Uterus (tissue), 2 donors: ENCODE measurements around the gene CST5.

Experiments
- CTCF ChIP-seq, 4 experiments: fragments of 200-600 bp in 2 of 4; fragments of 450-650 bp in 2 of 4; sonication (generic) in 2 of 4; IDR thresholded peaks; one replicate each; pipeline ENCODE4 v1.5.1; 2016 to 2019; ENCODE audit warnings: antibody characterized with exemption in 4 of 4, mild to moderate bottlenecking in 2 of 4, moderate library complexity in 1 of 4
- POLR2A ChIP-seq, 2 donors: fragments of 450-650 bp; IDR thresholded peaks; one replicate each; pipeline ENCODE4 v1.6.1; 2016; ENCODE audit warnings: antibody characterized with exemption in 2 of 2, mild to moderate bottlenecking in 1 of 2, moderate library complexity in 1 of 2

- TF ChIP-seq CTCF (IDR thresholded peaks at IDR 0.05) (no peak), POLR2A (IDR thresholded peaks at IDR 0.05) (no peak)
These were observed 39.3 kb upstream of the CST5 start for GRCh38 chr20:23918896-23919295.
